ENCODE results near the gene ABCE1. TPM values are rescaled to one million over a fixed set of nuclear protein-coding genes. Genes with fewer than 3 reads are reported as not detected.

The ABCE1 gene
- total and polyA plus RNA-seq, 2 of the 8 experiments (the other 6 are each of a cell fraction or from before 2014, with no cell fraction given): 43.7 to 126 TPM

DNA sequence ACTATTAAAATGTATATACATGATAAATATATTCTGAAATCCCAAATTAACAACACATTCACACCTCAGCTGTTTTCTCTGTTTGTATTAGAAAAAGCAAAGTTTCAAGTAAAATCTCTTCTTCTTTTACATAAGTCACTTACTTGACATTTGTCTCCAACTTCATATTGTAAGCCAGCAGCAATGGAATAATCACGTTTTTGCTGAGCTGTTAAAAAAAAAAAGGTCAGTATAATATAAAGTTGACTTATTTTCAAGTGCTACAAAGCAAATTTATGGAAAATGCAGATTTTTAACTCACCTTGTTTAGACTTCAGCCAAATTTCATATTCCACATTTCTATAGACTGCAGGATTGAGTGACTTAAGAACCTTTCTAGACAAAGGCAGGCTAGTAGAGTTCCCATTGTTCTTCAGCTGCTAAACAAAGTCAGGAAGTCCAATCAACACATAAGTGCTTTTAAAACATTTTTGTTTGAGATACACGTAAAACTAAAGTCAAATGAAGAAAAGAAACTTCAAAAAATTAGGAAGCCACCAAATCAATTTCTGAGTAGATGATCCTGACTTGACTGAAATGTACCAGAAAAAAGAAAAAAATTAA lies 57.3 kb downstream of the ABCE1 start:
- no peak overlapping the region for H2BK15ac ChIP-seq (ENCODE audit: low read length)
- no peak overlapping the region for H4K91ac ChIP-seq (replicated peaks; ENCODE audit: insufficient read length, low read length)
- H2AFZ ChIP-seq (ENCODE audit: low read length): no peak overlapping the region
- TF ChIP-seq ZNF274 (IDR thresholded peaks at IDR 0.05; ENCODE audit: borderline replicate concordance, extremely low read depth, low read length) (no peak), ASH2L (IDR thresholded peaks at IDR 0.05; ENCODE audit: low read length) (no peak), HDAC2 (IDR thresholded peaks at IDR 0.05; ENCODE audit: borderline replicate concordance in 1 of 2, low read depth in 2 of 2, low read length in 2 of 2) (no peak), SAP30 (IDR thresholded peaks at IDR 0.05; ENCODE audit: insufficient read depth, insufficient replicate concordance, low read length) (no peak), JUND (IDR thresholded peaks at IDR 0.05; ENCODE audit: low read length) (no peak), HDAC6 (IDR thresholded peaks at IDR 0.05; ENCODE audit: low read depth, low read length) (no peak)
- no peaks in the 10 kb centered on the region for H3K23me2 ChIP-seq (ENCODE audit: low read depth, low read length)
- H2BK12ac ChIP-seq (ENCODE audit: low read depth, low read length): no peak overlapping the region
- H3K4ac ChIP-seq (replicated peaks; ENCODE audit: insufficient read length, low read depth, low read length): no peak overlapping the region
- H3K79me2 ChIP-seq (ENCODE audit: control insufficient read depth in 1 of 2, insufficient read depth in 2 of 2, low read length in 2 of 2): peaks cover 0 to 4% of the 10 kb centered on the region in 2 experiments; a peak in 2 of 4 replicates
- peaks cover 0 to 1% of the 10 kb centered on the region in 2 experiments for H4K20me1 ChIP-seq (replicated peaks in 1 of 2; ENCODE audit: control insufficient read depth in 1 of 2, insufficient read depth in 2 of 2, low read length in 2 of 2)
- 89% methylated on average over 2 of the region's 2 CpGs; no CpG with 5 or more reads in 1 of the 2 experiments for WGBS, 2 experiments (ENCODE audit: extremely low coverage in 1 of 2, insufficient coverage in 1 of 2, insufficient read length in 1 of 2, insufficient replicate concordance in 2 of 2, low coverage in 1 of 2, low lambda C conversion rate in 2 of 2, missing lambda C conversion rate in 1 of 2)
- no peaks in the 10 kb centered on the region for H3K79me1 ChIP-seq (ENCODE audit: low read depth, low read length)
- H2BK20ac ChIP-seq (ENCODE audit: low read length): no peak overlapping the region
- no peak overlapping the region for H2BK120ac ChIP-seq (replicated peaks; ENCODE audit: low read depth, low read length)
- H3K9me3 ChIP-seq (ENCODE audit: insufficient read depth in 2 of 2, low read depth in 1 of 2, low read length in 1 of 2): no peaks in the 10 kb centered on the region
- no peak overlapping the region for H3K9ac ChIP-seq (replicated peaks in 1 of 4; ENCODE audit: extremely low read depth in 1 of 4, low read depth in 3 of 4, low read length in 3 of 4)
- no peak overlapping the region for H3K18ac ChIP-seq (ENCODE audit: extremely low read depth, low read length)
- no peaks in the 10 kb centered on the region for H3K4me1 ChIP-seq (replicated peaks in 1 of 4; ENCODE audit: control insufficient read depth in 3 of 4, insufficient read depth in 4 of 4, low read length in 3 of 4)
- ChIA-PET CTCF (ENCODE audit: partially characterized antibody) (interaction anchor here (0.6 to 2.0 kb wide), 8 partner anchors 16 to 928 kb away, joined by 3 to 8 read pairs (median 4); no protein-coding TSS in a partner anchor), POLR2A (ENCODE audit: partially characterized antibody) (no interaction called here)
- no peak overlapping the region for H3K56ac ChIP-seq (replicated peaks; ENCODE audit: insufficient read length, low read depth, low read length)
- no peaks in the 10 kb centered on the region for H3K27me3 ChIP-seq (replicated peaks in 1 of 4; ENCODE audit: control insufficient read depth in 3 of 4, extremely low read depth in 1 of 4, insufficient read depth in 3 of 4, low read length in 3 of 4)
- H2BK5ac ChIP-seq (ENCODE audit: low read depth, low read length): no peak overlapping the region
- H4K8ac ChIP-seq (ENCODE audit: extremely low read depth, insufficient read depth, low read length): no peak overlapping the region
- no peak overlapping the region for H2AK5ac ChIP-seq (ENCODE audit: low read depth, low read length)
- H3K23ac ChIP-seq (ENCODE audit: insufficient read length): no peak overlapping the region
- H3K36me3 ChIP-seq (ENCODE audit: control insufficient read depth in 2 of 4, insufficient read depth in 4 of 4, low read length in 3 of 4): peaks cover 4 to 53% (median 13%) of the 10 kb centered on the region in 4 experiments
- FAIRE-seq (no peak), DNase-seq (ENCODE audit: low read depth in 1 of 2, low spot score in 2 of 2) (no peak)
- no peak overlapping the region for H3K14ac ChIP-seq (ENCODE audit: insufficient read length)
- no peak overlapping the region for H3K4me2 ChIP-seq (ENCODE audit: insufficient read depth in 1 of 2, low read depth in 2 of 2, low read length in 2 of 2)
- H3K4me3 ChIP-seq (ENCODE audit: extremely low read depth in 1 of 4, insufficient read depth in 2 of 4, low read depth in 3 of 4, low read length in 4 of 4): no peak overlapping the region
- no peak overlapping the region for H4K5ac ChIP-seq (ENCODE audit: insufficient read length, low read depth, low read length)
- H3K27ac ChIP-seq (ENCODE audit: low read depth, low read length): no peak overlapping the region
